NCI-H1092 treated with DMSO at 0.1 percent for 48 hours (cell line): ENCODE results near the gene PCLO.
"Not testable (repeated sequence)": the region's sequence is repeated elsewhere in the genome, so short reads cannot be mapped to it uniquely, and the experiment has no call there.

Experiments
- DNase-seq: peaks from one replicate; lab custom pipeline; 2025; lab: John Stamatoyannopoulos, UW

PCLO gene

DNA sequence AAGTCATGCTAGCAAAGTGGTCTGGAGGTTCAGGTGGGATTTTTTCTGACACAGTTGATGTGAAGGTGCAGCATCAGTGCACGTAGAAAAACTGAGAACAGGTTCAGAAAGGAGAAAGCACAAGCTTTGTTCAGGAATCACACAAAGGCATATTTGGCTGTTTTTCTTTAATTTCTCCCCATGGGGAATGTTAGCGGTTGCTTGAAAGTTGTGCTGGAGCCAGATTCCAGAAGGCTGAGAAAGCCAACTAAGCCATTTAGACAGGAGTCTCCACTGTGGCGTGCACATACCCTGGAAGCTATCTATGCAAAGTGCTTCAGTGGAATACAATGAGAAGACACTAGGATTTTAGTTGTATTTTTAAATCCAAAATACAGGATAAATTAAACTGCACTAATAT, 201.4 kb downstream of the PCLO start:
- no peak for DNase-seq

DNA sequence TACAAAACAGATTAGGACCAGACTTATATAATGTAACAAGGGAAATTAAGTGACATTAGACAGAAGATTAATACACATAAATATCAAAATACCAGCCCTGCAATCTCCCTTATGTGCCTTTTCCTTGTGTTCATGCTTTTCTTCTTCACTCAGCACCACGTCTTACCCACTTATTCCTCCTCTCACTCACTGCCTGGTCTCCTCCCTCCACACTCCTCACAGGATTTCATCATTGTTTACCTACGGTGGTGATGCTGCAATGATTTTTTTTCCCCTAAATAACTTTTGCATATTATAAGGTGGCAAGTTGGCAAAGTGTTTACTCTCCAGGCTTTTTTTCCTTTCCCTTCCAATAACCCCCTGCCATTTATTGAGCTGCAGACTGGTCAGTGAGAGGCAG, 203.2 kb downstream of the PCLO start:
- no peak for DNase-seq

GRCh38 chr7:82957521-82957920, 205.2 kb downstream of the PCLO start:
- no peak for DNase-seq

- no peak for DNase-seq
These were observed 209.2 kb downstream of the PCLO start for GRCh38 chr7:82953324-82954027.

GRCh38 chr7:82950436-82950835, 212.2 kb downstream of the PCLO start:
- no peak for DNase-seq

DNA sequence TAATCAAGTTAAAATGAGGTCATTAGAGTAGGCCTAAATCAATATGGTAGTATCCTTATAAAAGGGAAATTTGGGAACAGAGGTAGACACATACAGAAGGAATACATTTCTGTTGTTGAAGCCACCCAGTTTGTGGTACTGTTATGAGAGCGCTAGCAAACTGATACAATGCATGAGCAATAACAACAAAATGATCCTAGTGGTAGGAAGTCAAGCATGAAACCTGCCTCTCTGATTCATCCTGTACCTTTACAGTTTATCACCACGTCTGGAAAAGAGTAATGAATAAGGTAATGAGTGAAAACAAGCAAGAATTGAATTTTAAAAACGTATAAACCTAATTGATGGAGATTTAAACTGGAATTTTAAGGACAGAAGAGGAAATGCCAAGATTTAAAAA, 217.2 kb downstream of the PCLO start:
- no peak for DNase-seq

GRCh38 chr7:82945056-82945455, 217.6 kb downstream of the PCLO start:
- no peak for DNase-seq

DNA sequence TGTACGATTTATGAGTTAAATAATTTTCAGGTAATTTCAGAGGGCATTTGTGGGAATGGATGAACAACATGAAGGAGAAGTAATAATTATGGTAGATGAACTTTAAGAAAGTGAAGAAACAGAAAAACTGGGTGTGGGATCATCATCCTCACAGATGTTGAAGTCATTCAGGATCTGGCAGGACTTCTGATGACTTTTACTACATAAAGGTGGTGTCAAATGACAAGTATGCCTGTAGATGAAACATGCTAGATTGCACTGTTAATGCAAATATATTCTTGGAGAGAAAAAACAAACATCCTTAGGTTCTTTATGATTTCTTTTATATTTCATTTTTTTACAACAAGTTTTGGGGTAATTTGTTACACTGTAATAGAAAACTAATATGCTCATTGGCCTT, 230.2 kb downstream of the PCLO start:
- DNase-seq: no peak

DNA sequence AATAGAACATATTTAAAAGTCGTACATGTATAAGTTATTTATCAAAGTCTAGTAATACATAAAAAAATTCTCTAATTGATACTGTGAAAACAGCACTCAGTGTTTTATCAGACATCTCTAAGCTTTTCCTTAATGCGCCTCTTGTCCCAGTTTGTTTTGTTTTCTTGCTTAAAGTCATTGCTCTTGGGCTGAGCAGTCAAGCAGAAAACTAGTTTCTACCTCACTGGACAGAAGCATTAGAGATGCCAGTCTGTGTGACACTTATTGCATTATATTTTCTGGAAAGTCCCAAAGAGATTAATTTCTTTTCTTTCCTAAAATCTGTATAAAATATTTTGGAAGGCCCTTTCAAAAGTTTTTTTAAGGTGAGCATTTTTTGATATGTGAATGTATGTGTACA, 236.2 kb downstream of the PCLO start:
- no peak for DNase-seq

- no peak for DNase-seq
These were observed 237.4 kb downstream of the PCLO start for GRCh38 chr7:82925331-82925730.

DNA sequence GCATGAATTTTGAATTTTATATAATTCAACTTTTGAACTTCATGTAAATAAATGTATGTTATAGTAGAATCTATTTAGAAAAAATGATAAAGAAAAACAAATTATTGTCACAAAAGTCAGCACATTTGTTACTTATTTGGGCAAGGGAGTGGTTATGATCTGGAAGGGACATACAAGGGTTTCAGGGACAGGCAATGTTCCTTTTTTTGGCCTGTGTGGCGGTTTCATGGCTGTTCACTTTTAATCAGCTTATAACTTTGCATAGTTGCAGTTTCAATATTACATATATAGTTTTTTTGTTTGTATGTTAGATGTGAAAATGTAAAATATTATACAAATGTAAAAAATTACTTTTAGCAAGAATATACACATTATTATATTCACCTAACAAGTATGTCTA, 256.2 kb downstream of the PCLO start:
- no peak for DNase-seq

GRCh38 chr7:82904871-82905270, 257.8 kb downstream of the PCLO start:
- no peak for DNase-seq

DNA sequence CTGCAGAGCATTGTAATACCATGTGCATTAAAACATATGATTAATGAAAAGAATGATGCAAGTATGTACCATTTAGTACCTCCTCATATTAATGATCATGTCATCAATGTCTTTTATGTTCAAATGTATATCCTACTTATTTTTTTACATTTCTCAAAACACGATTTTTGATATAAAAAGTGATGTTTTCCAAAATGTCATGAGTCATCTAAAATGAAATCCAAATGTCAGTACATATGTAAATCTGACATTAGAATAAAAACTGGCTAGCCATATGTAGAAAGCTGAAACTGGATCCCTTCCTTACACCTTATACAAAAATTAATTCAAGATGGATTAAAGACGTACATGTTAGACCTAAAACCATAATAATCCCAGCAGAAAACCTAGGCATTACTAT, 261.6 kb downstream of the PCLO start:
- DNase-seq: not testable (repeated sequence)

- no peak for DNase-seq
These were observed 265.2 kb downstream of the PCLO start for GRCh38 chr7:82897500-82897899.

- not testable (repeated sequence) for DNase-seq
These were observed 268.3 kb downstream of the PCLO start for GRCh38 chr7:82894341-82894740.

- DNase-seq: no peak
These were observed 276.4 kb downstream of the PCLO start for GRCh38 chr7:82886324-82886723.

- DNase-seq: no peak
These were observed 296.8 kb downstream of the PCLO start for GRCh38 chr7:82865856-82866255.

- DNase-seq: no peak
These were observed 303.4 kb downstream of the PCLO start for GRCh38 chr7:82859106-82859850.

DNA sequence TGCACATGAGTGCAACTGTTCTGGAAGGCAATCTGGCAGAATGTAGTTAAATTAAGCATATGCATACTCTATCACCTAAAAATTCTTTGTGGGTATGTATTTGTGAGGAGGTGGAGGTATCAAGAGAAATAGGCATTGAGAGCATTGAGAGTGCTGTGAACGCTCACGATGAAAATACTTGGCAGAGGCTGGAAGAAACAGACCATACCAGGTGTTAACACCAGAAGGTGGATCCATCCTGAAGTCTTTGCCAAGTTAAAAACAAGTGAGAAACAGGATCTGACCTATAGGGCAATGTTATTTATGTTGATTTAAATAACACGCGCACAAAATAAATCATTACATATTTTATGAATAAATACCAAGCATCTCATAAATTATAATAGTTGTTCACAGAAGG, 311.6 kb downstream of the PCLO start:
- DNase-seq: no peak

DNA sequence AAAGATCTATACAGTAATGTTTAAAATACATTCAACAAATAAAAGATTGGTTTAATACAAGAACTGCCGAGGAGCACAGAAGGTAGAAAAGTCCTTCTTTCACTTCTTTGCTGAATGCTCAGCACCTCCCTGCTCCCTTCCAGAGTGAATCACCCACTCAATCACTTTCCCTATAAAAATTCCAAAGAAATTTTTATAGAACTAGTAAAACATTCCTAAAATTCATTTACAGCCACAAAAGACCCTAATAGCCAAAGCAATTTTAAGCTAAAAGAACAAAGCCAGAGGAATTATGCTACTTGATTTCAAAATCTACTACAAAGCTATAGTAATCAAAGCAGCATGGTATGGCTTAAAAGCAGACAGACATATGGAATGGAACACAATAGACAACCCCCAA, 320.9 kb downstream of the PCLO start:
- no peak for DNase-seq

DNA sequence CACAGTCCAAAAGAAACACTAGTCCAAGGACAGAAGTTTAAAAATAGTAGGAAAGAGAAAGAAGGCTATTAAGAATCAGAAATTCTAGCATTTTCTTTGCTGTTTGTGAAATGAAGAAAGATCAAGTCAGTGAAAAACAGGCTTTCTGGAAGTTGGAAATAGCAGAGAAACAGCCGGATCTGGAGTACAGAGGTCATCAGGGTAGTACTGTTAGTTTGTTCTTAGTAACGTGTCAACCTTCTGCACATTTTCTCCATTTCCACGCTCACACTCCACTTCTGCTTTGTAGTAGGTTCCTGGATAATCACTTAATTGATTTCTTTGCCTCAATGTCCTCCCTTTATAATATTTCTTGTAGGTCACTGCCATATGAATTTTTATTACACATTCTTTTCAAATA, 322.6 kb downstream of the PCLO start:
- DNase-seq: no peak

GRCh38 chr7:82839555-82839954, 323.1 kb downstream of the PCLO start:
- no peak for DNase-seq

GRCh38 chr7:82839063-82839462, 323.6 kb downstream of the PCLO start:
- no peak for DNase-seq

DNA sequence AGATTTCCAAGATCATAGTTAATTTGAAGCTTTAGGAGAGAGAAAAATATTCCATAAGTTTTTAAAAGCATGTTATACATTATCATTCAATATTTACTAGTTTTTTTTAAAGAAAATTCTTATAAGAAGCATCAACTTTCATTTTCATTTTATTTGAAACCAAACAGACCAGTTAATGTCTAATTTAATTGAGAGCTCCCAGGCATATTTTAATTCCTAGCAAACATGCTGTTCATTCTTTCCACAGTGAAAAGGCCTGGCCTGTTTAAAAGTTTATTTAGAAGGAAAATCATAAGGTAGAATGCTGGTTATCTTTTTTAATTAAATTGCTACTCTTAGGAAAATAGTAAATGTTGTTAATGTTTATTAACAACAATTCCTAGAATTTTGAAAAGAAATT, 324.4 kb downstream of the PCLO start:
- DNase-seq: no peak
